Endometrial microvascular endothelial cells (primary cell): ENCODE results near the gene TLN1. TPM values are rescaled to one million over a fixed set of nuclear protein-coding genes. Genes with fewer than 3 reads are reported as not detected.

Source experiments
- in situ Hi-C: cut with HindIII; loops from 2 replicates; pipeline ENCODE4 v1.10.0; 2017; ENCODE audit warnings: low sequenced_read_pairs, low pct_unique_long_range_greater_than_20kb; ENCODE audit errors: inconsistent ontology term
- total RNA-seq: library from RNA; depleted of rRNA; stranded (reverse); fragments of >200 nt; gene quantifications from one replicate; pipeline ENCODE4 v1.2.3, GENCODE V29; 2015; ENCODE audit errors: inconsistent ontology term

TLN1 gene
- 358 TPM for total RNA-seq

- in situ Hi-C loops: no loop called here
Measured at GRCh38 chr9:35732185-35732799, at the start of gene TLN1, which contains the start of gene CREB3. Gene TLN1, minus strand, starts transcription at chr9:35732195. Its CDS starts 6,501 bp downstream, at chr9:35725694. Gene CREB3, plus strand, starts transcription at chr9:35732666. Its CDS starts 107 bp downstream, at chr9:35732773.

- in situ Hi-C loops: no loop called here
Measured at GRCh38 chr9:35781066-35781465, 49.1 kb upstream of the TLN1 start.

- in situ Hi-C loops: no loop called here
Measured at GRCh38 chr9:35778496-35778895, 46.5 kb upstream of the TLN1 start.

GRCh38 chr9:35776018-35776417 is 44.0 kb upstream of the TLN1 start:
- in situ Hi-C loops: no loop called here

GRCh38 chr9:35774907-35775635 is 43.1 kb upstream of the TLN1 start:
- in situ Hi-C loops: no loop called here

GRCh38 chr9:35771943-35772342 is 39.9 kb upstream of the TLN1 start:
- in situ Hi-C loops: no loop called here

GRCh38 chr9:35771534-35771933 is 39.5 kb upstream of the TLN1 start:
- in situ Hi-C loops: no loop called here

GRCh38 chr9:35771075-35771433 is 39.1 kb upstream of the TLN1 start:
- in situ Hi-C loops: no loop called here

GRCh38 chr9:35769763-35770162 is 37.8 kb upstream of the TLN1 start:
- in situ Hi-C loops: no loop called here

GRCh38 chr9:35767458-35767857 is 35.5 kb upstream of the TLN1 start:
- in situ Hi-C loops: no loop called here

- in situ Hi-C loops: no loop called here
Measured at GRCh38 chr9:35766997-35767396, 35.0 kb upstream of the TLN1 start.

GRCh38 chr9:35763803-35764202 is 31.8 kb upstream of the TLN1 start:
- in situ Hi-C loops: no loop called here

- in situ Hi-C loops: no loop called here
Measured at GRCh38 chr9:35763181-35763580, 31.2 kb upstream of the TLN1 start.

- in situ Hi-C loops: no loop called here
Measured at GRCh38 chr9:35760651-35761050, 28.7 kb upstream of the TLN1 start.

- in situ Hi-C loops: no loop called here
Measured at GRCh38 chr9:35759795-35760194, 27.8 kb upstream of the TLN1 start.

- in situ Hi-C loops: no loop called here
Measured at GRCh38 chr9:35758475-35759050, 26.6 kb upstream of the TLN1 start.

GRCh38 chr9:35757892-35758275 is 25.9 kb upstream of the TLN1 start:
- in situ Hi-C loops: no loop called here

GRCh38 chr9:35757226-35757891 is 25.4 kb upstream of the TLN1 start:
- in situ Hi-C loops: no loop called here

- in situ Hi-C loops: no loop called here
Measured at GRCh38 chr9:35756275-35757225, 24.6 kb upstream of the TLN1 start.
